Neuronal stem cell (in vitro differentiated cells): ENCODE data around the gene IPO4.

Experiments used
- DNase-seq: peaks from one replicate; pipeline ENCODE4 v3.0.0-alpha.2; 2013; ENCODE audit warnings: low spot score
- H2AFZ ChIP-seq: one replicate; pipeline ENCODE4 v1.6.1; 2013; ENCODE audit warnings: mild to moderate bottlenecking, low read length, inconsistent platforms
- H2AK5ac ChIP-seq: 2 replicates; pipeline ENCODE4 v1.6.1; 2013; ENCODE audit warnings: low read depth, mild to moderate bottlenecking, inconsistent platforms, low read length, moderate library complexity, mixed read lengths
- H2BK120ac ChIP-seq: 2 replicates; pipeline ENCODE4 v1.6.1; 2013; ENCODE audit warnings: low read depth, mild to moderate bottlenecking, inconsistent platforms, low read length, moderate library complexity, mixed read lengths
- H2BK12ac ChIP-seq: one replicate; pipeline ENCODE4 v1.6.1; 2013; ENCODE audit warnings: low read length, inconsistent platforms
- H2BK15ac ChIP-seq: 2 replicates; pipeline ENCODE4 v1.6.1; 2013; ENCODE audit warnings: mild to moderate bottlenecking, low read length, inconsistent platforms, mixed read lengths
- H2BK5ac ChIP-seq: one replicate; pipeline ENCODE4 v1.6.1; 2013; ENCODE audit warnings: inconsistent platforms, mild to moderate bottlenecking, low read length, moderate library complexity
- H3K14ac ChIP-seq: one replicate; pipeline ENCODE4 v1.6.1; 2013; ENCODE audit warnings: low read length, inconsistent platforms
- H3K18ac ChIP-seq: 2 replicates; pipeline ENCODE4 v1.6.1; 2013; ENCODE audit warnings: low read length, inconsistent platforms
- H3K23ac ChIP-seq: 2 replicates; pipeline ENCODE4 v1.6.1; 2013; ENCODE audit warnings: low read depth, mild to moderate bottlenecking, mixed read lengths, low read length, inconsistent platforms; ENCODE audit not compliant: poor library complexity
- H3K27ac ChIP-seq: replicated peaks from 3 replicates; pipeline ENCODE4 v1.5.1; 2013; ENCODE audit warnings: low read length, inconsistent platforms
- H3K27me3 ChIP-seq, 3 experiments: 2 replicates each; pipeline ENCODE4 v1.6.1; 2013; ENCODE audit warnings: low read length in 3 of 3, mild to moderate bottlenecking in 2 of 3, inconsistent platforms in 1 of 3, low read depth in 1 of 3, mixed read lengths in 1 of 3, moderate library complexity in 1 of 3; ENCODE audit not compliant: control insufficient read depth in 3 of 3, insufficient read depth in 3 of 3
- H3K36me3 ChIP-seq, 2 donors: replicated peaks in 1 of 2; 2 replicates each; pipeline ENCODE4 v1.6.1; 2013; ENCODE audit warnings: low read length in 2 of 2; ENCODE audit not compliant: control insufficient read depth in 2 of 2, insufficient read depth in 2 of 2
- H3K4ac ChIP-seq: 2 replicates; pipeline ENCODE4 v1.6.1; 2013; ENCODE audit warnings: inconsistent platforms, mild to moderate bottlenecking, low read length, moderate library complexity
- H3K4me1 ChIP-seq, 2 donors: 1 replicate in 1 of 2; 2 replicates in 1 of 2; pipeline ENCODE4 v1.6.1; 2013; ENCODE audit warnings: low read length in 2 of 2, low read depth in 1 of 2; ENCODE audit not compliant: control insufficient read depth in 2 of 2, insufficient read depth in 1 of 2
- H3K4me2 ChIP-seq: one replicate; pipeline ENCODE4 v1.6.1; 2013; ENCODE audit warnings: mild to moderate bottlenecking, low read length, inconsistent platforms; ENCODE audit not compliant: insufficient read depth, poor library complexity, severe bottlenecking
- H3K4me3 ChIP-seq, 2 donors: 2 replicates each; pipeline ENCODE4 v1.5.1; 2013; ENCODE audit warnings: low read length in 2 of 2, mild to moderate bottlenecking in 2 of 2, inconsistent platforms in 1 of 2, moderate library complexity in 1 of 2
- H3K79me1 ChIP-seq: one replicate; pipeline ENCODE4 v1.6.1; 2013; ENCODE audit warnings: low read depth, mild to moderate bottlenecking, inconsistent platforms, low read length, moderate library complexity
- H3K9ac ChIP-seq: one replicate; pipeline ENCODE4 v1.6.1; 2013; ENCODE audit warnings: mild to moderate bottlenecking, low read depth, low read length, inconsistent platforms; ENCODE audit not compliant: poor library complexity
- H3K9me3 ChIP-seq, 2 donors: replicated peaks in 1 of 2; 2 replicates each; pipeline versions ENCODE3 to v1.6.1; 2013; ENCODE audit warnings: low read length in 2 of 2, mild to moderate bottlenecking in 2 of 2, inconsistent platforms in 1 of 2, low read depth in 1 of 2, mixed read lengths in 1 of 2, moderate library complexity in 1 of 2; ENCODE audit not compliant: control insufficient read depth in 2 of 2, insufficient read depth in 1 of 2
- H4K8ac ChIP-seq: one replicate; pipeline ENCODE4 v1.6.1; 2013; ENCODE audit warnings: low read depth, mild to moderate bottlenecking, inconsistent platforms, low read length, moderate library complexity
- H4K91ac ChIP-seq: one replicate; pipeline ENCODE4 v1.6.1; 2013; ENCODE audit warnings: low read length, low read depth, mild to moderate bottlenecking, inconsistent platforms; ENCODE audit not compliant: poor library complexity
- WGBS, 2 donors: extraction: QIAGEN DNeasy Blood & Tissue Kit; methylation state at CpG; one replicate each; pipeline ENCODE4 v1.1.7; 2013; ENCODE audit warnings: missing lambda C conversion rate in 2 of 2, mixed read lengths in 1 of 2; ENCODE audit not compliant: insufficient read length in 2 of 2, insufficient replicate concordance in 1 of 2; ENCODE audit errors: extremely low coverage in 2 of 2; 5-methylcytosine and 5-hydroxymethylcytosine counted together

The IPO4 gene

DNA sequence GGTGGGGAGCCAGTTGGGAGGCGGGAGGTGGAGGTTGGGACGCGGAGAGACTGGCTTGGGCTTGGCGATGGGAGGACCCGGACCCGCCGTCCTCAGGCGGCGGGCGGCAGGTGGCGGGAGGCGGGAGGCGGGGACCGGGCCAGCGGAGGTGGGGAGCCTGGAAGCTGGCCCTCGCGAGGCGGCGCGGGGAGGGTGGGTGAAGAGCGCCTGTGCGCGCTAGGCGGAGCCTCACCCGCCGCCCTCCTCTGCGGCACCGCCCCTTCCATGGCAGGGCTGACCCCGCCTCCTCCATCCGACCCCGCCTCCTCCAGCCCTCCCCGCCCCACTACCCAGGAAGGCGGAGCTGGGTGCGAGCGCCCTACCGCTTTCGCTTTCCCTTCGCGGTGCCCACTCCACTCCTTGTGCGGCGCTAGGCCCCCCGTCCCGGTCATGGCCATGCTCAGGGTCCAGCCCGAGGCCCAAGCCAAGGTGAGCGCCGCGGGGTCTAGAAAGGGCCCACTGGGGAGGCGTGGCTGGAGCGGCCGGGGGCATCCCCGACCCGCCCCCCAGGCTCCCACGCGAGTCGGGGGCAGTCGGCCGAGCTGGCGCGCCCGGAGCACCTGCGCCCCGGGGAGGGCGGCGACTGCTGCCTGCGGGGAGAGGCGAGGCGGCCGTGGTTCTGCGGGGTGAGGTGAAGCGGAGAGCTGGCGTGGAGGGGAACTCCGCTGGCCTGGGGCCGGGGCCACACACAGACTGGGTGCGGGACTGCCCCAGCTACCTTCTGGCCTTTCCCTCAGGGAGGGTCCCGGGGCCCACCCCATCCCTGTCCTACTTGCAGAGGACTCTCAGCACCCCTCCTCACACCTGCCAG is 52.6 kb downstream of the IPO4 start, which contains the start of gene PSME1:
PSME1 (plus strand) TSS at position 361 of the 850 bp plus-strand sequence; CDS start at position 430, 69 bp downstream.
- Histone ChIP-seq H2BK5ac (peak within 1 kb of the TSS; percentile 73), H2BK120ac (no peak within 1 kb of the TSS), H3K14ac (peak within 1 kb of the TSS; percentile 98), H3K9ac (peak within 1 kb of the TSS; percentile 96), H2AK5ac (peak within 1 kb of the TSS; percentile 79), H3K4me3 (peak within 1 kb of the TSS; percentile 87 to 94), H3K36me3 (peaks cover 19 to 32% of the 10 kb centered on the region in 2 donors), H3K18ac (peak within 1 kb of the TSS; percentile 100), H3K27ac (no peak within 1 kb of the TSS), H3K9me3 (no peaks in the 10 kb centered on the region), H3K79me1 (peaks cover 5% of the 10 kb centered on the region), H3K23ac (peak within 1 kb of the TSS; percentile 75), H3K4ac (no peak within 1 kb of the TSS), H3K4me2 (peak within 1 kb of the TSS; percentile 90), H3K4me1 (peaks cover 11 to 12% of the 10 kb centered on the region in 2 donors), H4K91ac (peak within 1 kb of the TSS; percentile 90), H4K8ac (peak within 1 kb of the TSS; percentile 93), H2BK12ac (no peak within 1 kb of the TSS), H2AFZ (peak within 1 kb of the TSS; percentile 95), H3K27me3 (no peaks in the 10 kb centered on the region), H2BK15ac (peak within 1 kb of the TSS; percentile 83)
- DNase-seq = peak; percentile 85
- no CpG with 5 or more reads among the region's 75 CpGs for WGBS, 2 donors

DNA sequence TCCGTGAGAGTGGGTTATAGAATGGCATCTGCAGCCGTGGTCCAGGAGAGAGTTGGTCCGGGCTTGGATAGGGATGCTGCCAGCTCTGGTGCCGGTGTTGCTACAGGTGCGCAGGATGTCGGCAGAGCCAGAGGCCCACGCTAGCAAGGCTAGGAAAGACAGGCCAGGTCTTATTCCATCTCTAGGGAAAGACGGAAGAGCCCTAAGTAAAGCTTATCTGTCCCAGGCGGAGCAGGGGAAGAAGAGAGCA is 53.1 kb downstream of the IPO4 start:
- H3K14ac ChIP-seq = no peak overlapping the region
- peak overlapping the region; percentile 0 for H3K18ac ChIP-seq
- H3K36me3 ChIP-seq = peaks cover 19 to 32% of the 10 kb centered on the region in 2 donors
- no peak overlapping the region for H2AK5ac ChIP-seq
- no peaks in the 10 kb centered on the region for H3K9me3 ChIP-seq
- no peak overlapping the region for H2BK120ac ChIP-seq
- H3K27me3 ChIP-seq = no peaks in the 10 kb centered on the region
- H2BK5ac ChIP-seq = no peak overlapping the region
- H2AFZ ChIP-seq = peak overlapping the region; percentile 95
- H3K4me2 ChIP-seq = peak overlapping the region; percentile 81
- peak overlapping the region; percentile 75 for H3K23ac ChIP-seq
- H2BK15ac ChIP-seq = peak overlapping the region; percentile 77
- H4K91ac ChIP-seq = peak overlapping the region; percentile 90
- H4K8ac ChIP-seq = peak overlapping the region; percentile 93
- H3K79me1 ChIP-seq = no peaks in the 10 kb centered on the region
- H2BK12ac ChIP-seq = no peak overlapping the region
- H3K4me3 ChIP-seq = peak overlapping the region; percentile 80 to 87
- no peak for DNase-seq
- H3K9ac ChIP-seq = no peak overlapping the region
- no peak overlapping the region for H3K27ac ChIP-seq
- peaks cover 11 to 12% of the 10 kb centered on the region in 2 donors for H3K4me1 ChIP-seq
- WGBS, 2 donors = no CpG with 5 or more reads among the region's 9 CpGs
- no peak overlapping the region for H3K4ac ChIP-seq

DNA sequence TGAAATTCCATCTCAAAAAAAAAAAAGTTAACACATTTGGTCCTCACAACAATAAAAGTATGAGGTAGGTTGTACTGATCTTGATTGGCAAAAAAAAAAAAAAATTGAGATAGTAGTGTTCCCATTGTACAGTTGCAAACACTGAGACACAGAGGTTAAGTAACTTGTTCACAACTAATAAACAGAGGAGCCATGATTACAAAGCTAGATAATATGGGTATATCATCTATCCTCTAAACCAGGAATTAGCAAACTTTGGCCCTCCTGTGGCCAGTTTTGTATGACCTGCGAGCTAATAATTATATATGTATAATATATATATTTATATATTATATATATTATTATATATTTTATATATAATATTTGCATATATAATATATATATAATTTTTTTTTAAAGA is 54.9 kb downstream of the IPO4 start:
- no peak overlapping the region for H2BK5ac ChIP-seq
- H3K27ac ChIP-seq = no peak overlapping the region
- no peak overlapping the region for H3K4me3 ChIP-seq
- H2AFZ ChIP-seq = no peak overlapping the region
- H3K4me2 ChIP-seq = no peak overlapping the region
- no peak overlapping the region for H2BK12ac ChIP-seq
- no peak overlapping the region for H3K14ac ChIP-seq
- H3K18ac ChIP-seq = no peak overlapping the region
- no peak overlapping the region for H3K23ac ChIP-seq
- no CpG with 5 or more reads among the region's 1 CpG for WGBS, 2 donors
- no peak overlapping the region for H3K9ac ChIP-seq
- H3K4me1 ChIP-seq = peaks cover 9 to 10% of the 10 kb centered on the region in 2 donors
- DNase-seq = no peak
- no peak overlapping the region for H4K91ac ChIP-seq
- no peaks in the 10 kb centered on the region for H3K27me3 ChIP-seq
- H3K79me1 ChIP-seq = no peaks in the 10 kb centered on the region
- no peak overlapping the region for H2AK5ac ChIP-seq
- no peaks in the 10 kb centered on the region for H3K9me3 ChIP-seq
- no peak overlapping the region for H2BK15ac ChIP-seq
- H3K36me3 ChIP-seq = peaks cover 12 to 18% of the 10 kb centered on the region in 2 donors
- H4K8ac ChIP-seq = no peak overlapping the region
- no peak overlapping the region for H3K4ac ChIP-seq
- H2BK120ac ChIP-seq = no peak overlapping the region

DNA sequence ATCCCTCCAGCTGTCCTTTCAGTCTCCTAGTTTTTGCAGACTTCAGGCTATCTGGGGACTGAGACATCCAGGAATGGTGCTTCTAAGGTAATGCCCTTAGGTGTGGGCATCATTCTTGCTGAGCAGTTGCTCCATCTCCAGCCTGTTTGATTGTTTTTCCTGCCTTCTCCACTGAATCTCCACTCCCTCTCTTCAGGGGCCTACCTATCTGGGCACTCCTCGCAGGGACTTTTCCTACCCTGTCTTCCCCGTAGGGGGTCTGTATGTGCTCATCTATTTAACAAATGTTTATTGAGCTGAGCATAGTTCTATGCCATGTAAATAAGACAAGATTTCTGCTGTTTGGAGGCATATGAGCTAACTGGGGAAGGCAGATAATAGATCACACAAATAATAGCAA is 55.6 kb downstream of the IPO4 start:
- Histone ChIP-seq H4K8ac (no peak overlapping the region), H3K27ac (no peak overlapping the region), H3K27me3 (no peaks in the 10 kb centered on the region), H4K91ac (no peak overlapping the region), H3K14ac (no peak overlapping the region), H3K23ac (no peak overlapping the region), H3K4ac (no peak overlapping the region), H3K4me1 (peaks cover 9 to 10% of the 10 kb centered on the region in 2 donors), H2BK12ac (no peak overlapping the region), H3K18ac (no peak overlapping the region), H2BK15ac (no peak overlapping the region), H3K4me3 (no peak overlapping the region), H2AFZ (no peak overlapping the region), H2BK5ac (no peak overlapping the region), H2AK5ac (no peak overlapping the region), H3K4me2 (no peak overlapping the region), H3K9ac (no peak overlapping the region), H3K9me3 (no peaks in the 10 kb centered on the region), H3K36me3 (peaks cover 5 to 10% of the 10 kb centered on the region in 2 donors), H3K79me1 (no peaks in the 10 kb centered on the region), H2BK120ac (no peak overlapping the region)
- no CpG with 5 or more reads among the region's 2 CpGs for WGBS, 2 donors
- DNase-seq = no peak
